HepG2 (cell line): Measurements from ENCODE around the gene TUBB3. TPM values are rescaled to one million over a fixed set of nuclear protein-coding genes. Genes with fewer than 3 reads are reported as not detected.

Source experiments
- AGO2 ChIP-seq: fragments of 200-400 bp; formaldehyde crosslinking; optimal IDR thresholded peaks from 2 replicates; pipeline ENCODE3; 2017; ENCODE audit warnings: mild to moderate bottlenecking, low read depth, low read length, moderate library complexity
- CBX5 ChIP-seq: sonication (generic); formaldehyde crosslinking; IDR thresholded peaks from 2 replicates; pipeline ENCODE4 v1.4.0; 2020; ENCODE audit warnings: missing genetic modification reagents, borderline replicate concordance
- CHD2 ChIP-seq: IDR thresholded peaks from 2 replicates; pipeline ENCODE4 v1.6.1; 2011; ENCODE audit warnings: low read depth, low read length, improper control_type of control experiment
- HDAC2 ChIP-seq: sonication (generic); formaldehyde crosslinking; IDR thresholded peaks from 2 replicates; pipeline ENCODE4 v1.4.0; 2020; ENCODE audit warnings: missing genetic modification reagents
- IKZF1 ChIP-seq: fragments of 450-650 bp; IDR thresholded peaks from 2 replicates; pipeline ENCODE4 v1.7.1; 2016
- KDM1A ChIP-seq: IDR thresholded peaks from 2 replicates; pipeline ENCODE4 v1.6.1; 2016; ENCODE audit warnings: missing compliant biosample characterization
- NCOA2 ChIP-seq: sonication (generic); formaldehyde crosslinking; IDR thresholded peaks from 2 replicates; pipeline ENCODE4 v1.8.0; 2022; ENCODE audit warnings: inconsistent platforms
- NR2F6 ChIP-seq, 2 experiments: IDR thresholded peaks; 2 replicates each; pipeline ENCODE4 v1.6.1; 2016; ENCODE audit warnings: antibody characterized with exemption in 1 of 2, mild to moderate bottlenecking in 1 of 2
- PCBP1 ChIP-seq: fragments of 200-400 bp; formaldehyde crosslinking; IDR thresholded peaks from 2 replicates; pipeline ENCODE4 v1.6.1; 2017; ENCODE audit warnings: mild to moderate bottlenecking, low read depth, low read length, borderline replicate concordance
- REL ChIP-seq: sonication (generic); formaldehyde crosslinking; conservative IDR thresholded peaks from 2 replicates; pipeline ENCODE4 v1.8.0; 2022; ENCODE audit warnings: mild to moderate bottlenecking, missing genetic modification reagents, moderate library complexity
- SCMH1 ChIP-seq: sonication (generic); formaldehyde crosslinking; IDR thresholded peaks from 2 replicates; pipeline ENCODE4 v1.9.0; 2021; ENCODE audit warnings: missing genetic modification reagents, mild to moderate bottlenecking, borderline replicate concordance
- SETDB1 ChIP-seq: sonication (generic); formaldehyde crosslinking; IDR thresholded peaks from 2 replicates; pipeline ENCODE4 v1.5.1; 2020; ENCODE audit warnings: missing genetic modification reagents, mild to moderate bottlenecking, borderline replicate concordance
- SP140L ChIP-seq: sonication (generic); formaldehyde crosslinking; IDR thresholded peaks from 2 replicates; pipeline ENCODE4 v1.4.0; 2020; ENCODE audit warnings: missing genetic modification reagents, borderline replicate concordance
- TP53 ChIP-seq: sonication (generic); formaldehyde crosslinking; conservative IDR thresholded peaks from 2 replicates; pipeline ENCODE4 v1.4.0; 2020; ENCODE audit warnings: missing genetic modification reagents
- ZBTB38 ChIP-seq: sonication (generic); formaldehyde crosslinking; IDR thresholded peaks from 2 replicates; pipeline ENCODE4 v1.5.1; 2020; ENCODE audit warnings: mild to moderate bottlenecking, missing genetic modification reagents
- ZFX ChIP-seq: sonication (generic); formaldehyde crosslinking; IDR thresholded peaks from 2 replicates; pipeline ENCODE4 v1.4.0; 2020; ENCODE audit warnings: mild to moderate bottlenecking, low read depth, missing genetic modification reagents, moderate library complexity
- ZNF260 ChIP-seq: sonication (generic); formaldehyde crosslinking; IDR thresholded peaks from 2 replicates; pipeline ENCODE4 v1.4.0; 2020; ENCODE audit warnings: missing genetic modification reagents, low read depth, mild to moderate bottlenecking, borderline replicate concordance
- ZNF282 ChIP-seq: fragments of 450-650 bp; IDR thresholded peaks from 2 replicates; pipeline ENCODE4 v1.6.1; 2018; ENCODE audit not compliant: partially characterized antibody
- ZNF75D ChIP-seq: sonication (generic); formaldehyde crosslinking; IDR thresholded peaks from 2 replicates; pipeline ENCODE4 v1.8.1; 2023; ENCODE audit warnings: missing genetic modification reagents, mild to moderate bottlenecking, borderline replicate concordance
- polyA plus RNA-seq, 8 experiments: library from polyadenylated mRNA; depleted of rRNA in 3 of 8; stranded (reverse) in 7 of 8; unstranded in 1 of 8; fragments of >200 nt; fragmentation: Illumina TruSeq in 4 of 8; extraction: Trizol in 4 of 8; gene quantifications; 2 replicates each; pipeline versions ENCODE4 v1.2.1 to v1.2.3, GENCODE V29; 2011 to 2016; ENCODE audit warnings: low read depth in 4 of 8, missing spikeins in 1 of 8, mixed read lengths in 1 of 8; ENCODE audit not compliant: insufficient read depth in 1 of 8
- total RNA-seq, 5 experiments: library from RNA; depleted of rRNA; stranded (reverse); fragments of >200 nt; fragmentation: Illumina TruSeq; extraction: Trizol; gene quantifications; 2 replicates each; pipeline ENCODE4 v1.2.3, GENCODE V29; 2016; ENCODE audit warnings: low read depth in 1 of 5
- TF ChIP-seq, protein P1 (sequence below): sonication (generic); formaldehyde crosslinking; IDR thresholded peaks from 2 replicates; pipeline ENCODE4 v1.8.0; 2022; ENCODE audit warnings: missing genetic modification reagents, low read depth, mild to moderate bottlenecking, borderline replicate concordance
- TF ChIP-seq, protein P2 (sequence below): sonication (generic); formaldehyde crosslinking; IDR thresholded peaks from 2 replicates; pipeline ENCODE4 v1.4.0; 2020; ENCODE audit warnings: mild to moderate bottlenecking, missing genetic modification reagents
- TF ChIP-seq, protein P3 (sequence below): sonication (generic); formaldehyde crosslinking; IDR thresholded peaks from 2 replicates; pipeline ENCODE4 v1.8.1; 2023; ENCODE audit warnings: mild to moderate bottlenecking, missing genetic modification reagents, borderline replicate concordance
- TF ChIP-seq, protein P4 (sequence below), 2 experiments: sonication (generic) in 1 of 2; formaldehyde crosslinking in 1 of 2; IDR thresholded peaks; 2 replicates each; pipeline versions ENCODE4 v1.4.0 to v1.6.1; 2018 to 2020; ENCODE audit warnings: missing genetic modification reagents in 2 of 2, borderline replicate concordance in 1 of 2, low read depth in 1 of 2, mild to moderate bottlenecking in 1 of 2, missing biosample characterization in 1 of 2
- TF ChIP-seq, protein P5 (sequence below): sonication (generic); formaldehyde crosslinking; IDR thresholded peaks from 2 replicates; pipeline ENCODE4 v1.5.0; 2020; ENCODE audit warnings: missing genetic modification reagents

Gene TUBB3
- total and polyA plus RNA-seq, 2 of the 13 experiments (the other 11 are each of a cell fraction or from before 2014, with no cell fraction given), result 110 to 185 TPM

DNA sequence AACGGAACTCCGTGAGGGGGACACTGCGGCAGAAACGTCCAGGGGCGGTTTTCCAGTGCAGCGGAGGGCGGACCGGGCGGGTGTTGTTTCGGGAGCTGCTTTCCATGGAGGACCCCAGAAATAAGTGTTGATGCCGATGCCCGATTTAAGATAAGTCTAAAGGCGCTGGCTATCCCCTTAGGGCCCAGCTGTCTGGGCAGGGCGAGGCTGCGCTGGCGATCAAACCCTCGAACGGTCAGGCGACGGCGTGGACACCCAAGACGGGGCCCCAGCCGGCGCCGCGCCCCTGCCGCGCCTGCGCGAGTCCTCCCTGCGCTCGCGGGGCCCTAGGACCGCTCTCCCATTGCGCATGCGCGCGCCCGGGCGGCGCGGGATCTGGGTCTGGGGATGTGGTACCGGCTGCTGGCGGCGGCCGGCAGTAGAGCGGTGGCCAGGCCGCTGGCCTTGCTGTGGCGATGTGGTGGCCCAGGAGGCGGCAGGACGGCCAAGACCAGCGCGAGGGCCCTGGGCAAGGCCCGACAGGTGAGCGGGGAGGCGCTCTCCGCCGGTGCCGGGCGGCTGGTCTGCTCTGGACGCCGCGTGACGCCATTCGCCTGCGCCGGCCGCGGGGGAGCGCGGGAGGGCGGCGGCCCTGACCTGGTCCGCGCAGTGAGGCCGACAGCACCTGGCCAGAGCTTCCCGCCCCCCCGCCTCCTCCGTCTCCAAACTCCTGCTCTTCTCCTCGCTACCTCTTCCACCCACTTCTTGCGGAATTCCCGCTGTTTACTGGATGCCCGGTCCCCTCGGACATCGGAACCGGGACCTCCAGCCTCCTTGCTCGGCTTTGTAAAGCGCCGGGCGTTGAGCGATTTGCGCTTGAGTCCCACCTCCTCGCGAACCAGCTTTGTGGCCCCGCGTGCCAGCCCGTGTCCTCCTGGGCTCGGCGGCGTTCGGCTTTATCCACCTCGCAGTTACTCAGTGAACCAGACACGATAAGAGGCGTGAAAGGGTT, 49.4 kb downstream of the TUBB3 start (continued):
- TF ChIP-seq ZNF282 (no peak), CBX5 (no peak), SETDB1 (CRISPR knock-in tag) (no peak), ZFX (CRISPR knock-in tag) (peak; percentile 90), KDM1A (CRISPR knock-in tag) (no peak), TP53 (CRISPR knock-in tag) (peak; percentile 77; the same call in 1 of the 2 replicates), NR2F6 (IDR thresholded peaks at IDR 0.05) (0 out of 2 replicates have a peak, but pooled peaks have one; percentile 5), NR2F6 (CRISPR knock-in tag; IDR thresholded peaks at IDR 0.05) (peak; percentile 63; the same call in 1 of the 2 replicates), NCOA2 (CRISPR knock-in tag) (peak; percentile 20), ZNF75D (no peak), PCBP1 (0 out of 2 replicates have a peak, but pooled peaks have one; percentile 60), ZNF260 (CRISPR knock-in tag) (no peak), AGO2 (peak; percentile 86), HDAC2 (CRISPR knock-in tag) (no peak; the same call in 1 of the 2 replicates), SP140L (CRISPR knock-in tag) (0 out of 2 replicates have a peak, but pooled peaks have one; percentile 2), CHD2 (peak; percentile 90), IKZF1 (no peak), SCMH1 (no peak), REL (CRISPR knock-in tag) (peak; percentile 68), ZBTB38 (CRISPR knock-in tag) (peak; percentile 94)
- TF ChIP-seq, protein P1, sequence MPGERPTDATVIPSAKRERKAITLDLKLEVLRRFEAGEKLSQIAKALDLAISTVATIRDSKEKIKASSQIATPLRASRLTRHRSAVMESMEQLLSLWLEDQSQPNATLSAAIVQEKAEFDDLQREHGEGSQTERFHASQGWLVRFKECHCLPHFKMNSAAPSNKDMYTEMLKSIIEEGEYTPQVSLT, result no peak; the same call in 1 of the 2 replicates
- TF ChIP-seq, protein P2, sequence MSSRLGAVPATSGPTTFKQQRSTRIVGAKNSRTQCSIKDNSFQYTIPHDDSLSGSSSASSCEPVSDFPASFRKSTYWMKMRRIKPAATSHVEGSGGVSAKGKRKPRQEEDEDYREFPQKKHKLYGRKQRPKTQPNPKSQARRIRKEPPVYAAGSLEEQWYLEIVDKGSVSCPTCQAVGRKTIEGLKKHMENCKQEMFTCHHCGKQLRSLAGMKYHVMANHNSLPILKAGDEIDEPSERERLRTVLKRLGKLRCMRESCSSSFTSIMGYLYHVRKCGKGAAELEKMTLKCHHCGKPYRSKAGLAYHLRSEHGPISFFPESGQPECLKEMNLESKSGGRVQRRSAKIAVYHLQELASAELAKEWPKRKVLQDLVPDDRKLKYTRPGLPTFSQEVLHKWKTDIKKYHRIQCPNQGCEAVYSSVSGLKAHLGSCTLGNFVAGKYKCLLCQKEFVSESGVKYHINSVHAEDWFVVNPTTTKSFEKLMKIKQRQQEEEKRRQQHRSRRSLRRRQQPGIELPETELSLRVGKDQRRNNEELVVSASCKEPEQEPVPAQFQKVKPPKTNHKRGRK (CRISPR knock-in tag), result no peak
- TF ChIP-seq, protein P3, sequence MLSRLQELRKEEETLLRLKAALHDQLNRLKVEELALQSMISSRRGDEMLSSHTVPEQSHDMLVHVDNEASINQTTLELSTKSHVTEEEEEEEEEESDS (CRISPR knock-in tag), result no peak
- TF ChIP-seq, protein P4, sequence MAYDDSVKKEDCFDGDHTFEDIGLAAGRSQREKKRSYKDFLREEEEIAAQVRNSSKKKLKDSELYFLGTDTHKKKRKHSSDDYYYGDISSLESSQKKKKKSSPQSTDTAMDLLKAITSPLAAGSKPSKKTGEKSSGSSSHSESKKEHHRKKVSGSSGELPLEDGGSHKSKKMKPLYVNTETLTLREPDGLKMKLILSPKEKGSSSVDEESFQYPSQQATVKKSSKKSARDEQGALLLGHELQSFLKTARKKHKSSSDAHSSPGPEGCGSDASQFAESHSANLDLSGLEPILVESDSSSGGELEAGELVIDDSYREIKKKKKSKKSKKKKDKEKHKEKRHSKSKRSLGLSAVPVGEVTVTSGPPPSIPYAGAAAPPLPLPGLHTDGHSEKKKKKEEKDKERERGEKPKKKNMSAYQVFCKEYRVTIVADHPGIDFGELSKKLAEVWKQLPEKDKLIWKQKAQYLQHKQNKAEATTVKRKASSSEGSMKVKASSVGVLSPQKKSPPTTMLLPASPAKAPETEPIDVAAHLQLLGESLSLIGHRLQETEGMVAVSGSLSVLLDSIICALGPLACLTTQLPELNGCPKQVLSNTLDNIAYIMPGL (CRISPR knock-in tag; IDR thresholded peaks at IDR 0.05; ENCODE audit: borderline replicate concordance in 1 of 2, low read depth in 1 of 2), result peak; percentile 75 to 89
- TF ChIP-seq, protein P5, sequence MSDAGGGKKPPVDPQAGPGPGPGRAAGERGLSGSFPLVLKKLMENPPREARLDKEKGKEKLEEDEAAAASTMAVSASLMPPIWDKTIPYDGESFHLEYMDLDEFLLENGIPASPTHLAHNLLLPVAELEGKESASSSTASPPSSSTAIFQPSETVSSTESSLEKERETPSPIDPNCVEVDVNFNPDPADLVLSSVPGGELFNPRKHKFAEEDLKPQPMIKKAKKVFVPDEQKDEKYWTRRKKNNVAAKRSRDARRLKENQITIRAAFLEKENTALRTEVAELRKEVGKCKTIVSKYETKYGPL (CRISPR knock-in tag), result peak; percentile 80; the same call in 1 of the 2 replicates
